ENCODE measurements around the gene TRPT1. TPM values are rescaled to one million over a fixed set of nuclear protein-coding genes. Genes with fewer than 3 reads are reported as not detected.

TRPT1 gene
- total RNA-seq, 4 donors from 2014 or later: 80.9 to 231 (median 139) TPM

DNA sequence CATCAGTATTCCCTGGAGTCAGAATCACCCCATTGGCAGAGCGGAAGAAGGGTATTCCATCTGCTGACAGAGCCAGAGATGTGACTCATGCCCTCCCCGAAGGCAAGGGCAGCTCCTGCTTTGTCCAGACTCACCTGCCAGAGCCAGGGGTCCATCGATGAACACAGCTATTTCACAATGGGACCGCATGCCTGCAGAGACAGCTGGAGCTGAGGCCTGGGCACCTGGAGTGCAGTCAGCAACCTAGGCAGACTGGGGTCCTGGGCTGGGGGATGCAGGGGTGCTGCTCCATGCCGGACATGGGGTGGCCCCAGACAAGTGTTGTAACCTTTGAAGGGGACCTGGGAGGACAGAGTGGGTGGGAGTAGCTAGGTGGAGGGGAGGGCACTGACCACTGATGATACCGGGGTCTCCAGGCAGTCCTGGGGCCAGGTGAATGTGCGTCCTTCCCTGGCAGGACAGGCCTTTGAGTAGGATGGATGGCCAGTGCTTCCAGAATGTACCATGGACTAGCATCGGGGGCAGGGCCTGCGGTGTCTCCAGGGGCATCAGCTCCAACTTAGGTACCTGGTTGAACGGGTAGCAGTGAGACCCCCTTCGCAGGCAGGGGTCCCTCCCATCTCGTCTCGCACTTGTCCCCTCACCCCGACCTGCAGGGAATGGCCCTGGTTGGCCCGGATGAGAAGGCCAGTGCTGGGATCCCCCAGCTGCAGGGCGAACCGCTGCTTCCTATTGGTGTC is 1.7 kb downstream of the TRPT1 start:
- in situ Hi-C loops (cut with MboI; ENCODE audit: low sequenced_read_pairs in 4 of 4) (no loop called here), intact Hi-C loops (cut with DNase I; ENCODE audit: low total_unique reads) (no loop called here)
- TF ChIP-seq POLR2A (IDR thresholded peaks at IDR 0.05): no peak
- TF ChIP-seq, protein P1, sequence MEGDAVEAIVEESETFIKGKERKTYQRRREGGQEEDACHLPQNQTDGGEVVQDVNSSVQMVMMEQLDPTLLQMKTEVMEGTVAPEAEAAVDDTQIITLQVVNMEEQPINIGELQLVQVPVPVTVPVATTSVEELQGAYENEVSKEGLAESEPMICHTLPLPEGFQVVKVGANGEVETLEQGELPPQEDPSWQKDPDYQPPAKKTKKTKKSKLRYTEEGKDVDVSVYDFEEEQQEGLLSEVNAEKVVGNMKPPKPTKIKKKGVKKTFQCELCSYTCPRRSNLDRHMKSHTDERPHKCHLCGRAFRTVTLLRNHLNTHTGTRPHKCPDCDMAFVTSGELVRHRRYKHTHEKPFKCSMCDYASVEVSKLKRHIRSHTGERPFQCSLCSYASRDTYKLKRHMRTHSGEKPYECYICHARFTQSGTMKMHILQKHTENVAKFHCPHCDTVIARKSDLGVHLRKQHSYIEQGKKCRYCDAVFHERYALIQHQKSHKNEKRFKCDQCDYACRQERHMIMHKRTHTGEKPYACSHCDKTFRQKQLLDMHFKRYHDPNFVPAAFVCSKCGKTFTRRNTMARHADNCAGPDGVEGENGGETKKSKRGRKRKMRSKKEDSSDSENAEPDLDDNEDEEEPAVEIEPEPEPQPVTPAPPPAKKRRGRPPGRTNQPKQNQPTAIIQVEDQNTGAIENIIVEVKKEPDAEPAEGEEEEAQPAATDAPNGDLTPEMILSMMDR (IDR thresholded peaks at IDR 0.05 in 4 of 5, conservative IDR thresholded peaks at IDR 0.05 in 1 of 5): no peak
- ATAC-seq (no peak), DNase-seq (no peak)
- Histone ChIP-seq H3K36me3 (peaks cover 0 to 7% of the 10 kb centered on the region in 2 donors), H3K27ac (peak overlapping the region; percentile 95 to 99 (median 96)), H3K9me3 (no peaks in the 10 kb centered on the region), H3K27me3 (no peaks in the 10 kb centered on the region), H3K4me3 (no peak overlapping the region), H3K4me1 (peaks cover 34 to 53% of the 10 kb centered on the region in 2 donors)

DNA sequence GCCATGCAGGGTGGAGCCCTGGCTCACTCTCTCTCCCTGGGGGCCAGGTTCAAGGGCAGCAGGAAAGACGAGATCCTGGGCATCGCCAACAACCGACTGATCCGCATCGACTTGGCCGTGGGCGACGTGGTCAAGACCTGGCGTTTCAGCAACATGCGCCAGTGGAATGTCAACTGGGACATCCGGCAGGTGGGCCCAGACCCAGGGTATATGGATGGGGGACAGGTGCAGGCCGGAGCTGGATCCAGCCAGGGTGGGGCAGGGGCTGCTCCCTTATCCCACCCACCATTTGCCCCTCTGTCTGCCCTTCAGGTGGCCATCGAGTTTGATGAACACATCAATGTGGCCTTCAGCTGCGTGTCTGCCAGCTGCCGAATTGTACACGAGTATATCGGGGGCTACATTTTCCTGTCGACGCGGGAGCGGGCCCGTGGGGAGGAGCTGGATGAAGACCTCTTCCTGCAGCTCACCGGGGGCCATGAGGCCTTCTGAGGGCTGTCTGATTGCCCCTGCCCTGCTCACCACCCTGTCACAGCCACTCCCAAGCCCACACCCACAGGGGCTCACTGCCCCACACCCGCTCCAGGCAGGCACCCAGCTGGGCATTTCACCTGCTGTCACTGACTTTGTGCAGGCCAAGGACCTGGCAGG is 2.9 kb downstream of the TRPT1 start:
- H3K9me3 ChIP-seq: no peaks in the 10 kb centered on the region
- no peak overlapping the region for H3K4me3 ChIP-seq
- intact Hi-C loops (cut with DNase I; ENCODE audit: low total_unique reads): no loop called here
- peaks cover 0 to 7% of the 10 kb centered on the region in 2 donors for H3K36me3 ChIP-seq
- no peak for TF ChIP-seq POLR2A (IDR thresholded peaks at IDR 0.05)
- TF ChIP-seq, protein P1 (IDR thresholded peaks at IDR 0.05 in 4 of 5, conservative IDR thresholded peaks at IDR 0.05 in 1 of 5): no peak
- in situ Hi-C loops (cut with MboI; ENCODE audit: low sequenced_read_pairs in 4 of 4): no loop called here
- H3K4me1 ChIP-seq: peaks cover 31 to 52% of the 10 kb centered on the region in 2 donors
- ATAC-seq: peak in 1 of 2 donors; percentile 19
- DNase-seq: peak in 1 of 2 donors; percentile 76
- peak overlapping the region in 3 of 4 donors; percentile 62 to 95 (median 81) for H3K27ac ChIP-seq
- H3K27me3 ChIP-seq: no peaks in the 10 kb centered on the region

DNA sequence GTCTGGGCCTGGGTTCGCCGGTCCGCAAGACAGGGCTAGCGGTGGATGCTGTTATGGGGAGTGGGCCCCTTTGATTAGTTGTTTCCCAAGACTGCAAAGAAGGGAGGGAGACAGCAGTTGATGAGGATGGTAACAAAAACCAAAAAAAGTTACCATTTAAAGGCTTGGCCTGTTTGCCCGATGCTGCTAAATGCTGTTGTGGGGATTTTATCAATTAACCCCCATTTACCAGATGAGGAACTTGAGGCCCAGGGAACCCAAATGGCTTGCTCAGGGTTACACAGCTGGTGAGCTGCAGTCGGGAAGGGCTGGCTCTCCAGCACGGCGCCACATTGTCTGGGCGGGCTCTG is 3.4 kb downstream of the TRPT1 start:
- intact Hi-C loops (cut with DNase I; ENCODE audit: low total_unique reads) (no loop called here), in situ Hi-C loops (cut with MboI; ENCODE audit: low sequenced_read_pairs in 4 of 4) (no loop called here)
- Histone ChIP-seq H3K4me3 (no peak overlapping the region), H3K4me1 (peaks cover 26 to 47% of the 10 kb centered on the region in 2 donors), H3K27me3 (no peaks in the 10 kb centered on the region), H3K36me3 (peaks cover 0 to 7% of the 10 kb centered on the region in 2 donors), H3K9me3 (no peaks in the 10 kb centered on the region), H3K27ac (peak overlapping the region in 3 of 4 donors; percentile 62 to 95 (median 81))
- no peak for TF ChIP-seq POLR2A (IDR thresholded peaks at IDR 0.05)
- TF ChIP-seq, protein P1 (IDR thresholded peaks at IDR 0.05 in 4 of 5, conservative IDR thresholded peaks at IDR 0.05 in 1 of 5): no peak
- ATAC-seq (no peak), DNase-seq (no peak)

DNA sequence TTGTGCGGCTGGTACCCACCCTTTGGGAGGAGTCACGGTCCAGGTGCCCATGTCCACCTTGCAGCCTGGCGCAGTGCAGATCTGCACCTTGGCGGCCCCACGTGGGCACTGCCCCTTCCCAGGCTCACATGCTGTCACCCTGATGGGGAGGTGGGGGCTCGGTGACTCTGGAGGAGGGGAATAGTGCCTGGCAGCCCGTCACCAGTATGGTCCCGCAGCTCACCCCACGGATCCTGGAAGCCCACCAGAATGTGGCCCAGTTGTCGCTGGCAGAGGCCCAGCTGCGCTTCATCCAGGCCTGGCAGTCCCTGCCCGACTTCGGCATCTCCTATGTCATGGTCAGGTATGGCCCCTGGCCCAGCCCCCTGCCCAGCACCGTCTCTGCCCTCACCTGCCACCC is 5.2 kb downstream of the TRPT1 start:
- TF ChIP-seq, protein P1 (IDR thresholded peaks at IDR 0.05 in 4 of 5, conservative IDR thresholded peaks at IDR 0.05 in 1 of 5): no peak
- no peak for TF ChIP-seq POLR2A (IDR thresholded peaks at IDR 0.05)
- peaks cover 0 to 7% of the 10 kb centered on the region in 2 donors for H3K36me3 ChIP-seq

More for the DNA sequence above, 5.2 kb downstream of the TRPT1 start:
- no peaks in the 10 kb centered on the region for H3K9me3 ChIP-seq
- intact Hi-C loops (cut with DNase I; ENCODE audit: low total_unique reads) (no loop called here), in situ Hi-C loops (cut with MboI; ENCODE audit: low sequenced_read_pairs in 4 of 4) (no loop called here)
- H3K27me3 ChIP-seq: no peaks in the 10 kb centered on the region
- H3K27ac ChIP-seq: peak overlapping the region in 1 of 4 donors; percentile 95
- no peak for ATAC-seq
- H3K4me3 ChIP-seq: no peak overlapping the region
- peaks cover 15 to 35% of the 10 kb centered on the region in 2 donors for H3K4me1 ChIP-seq
- no peak for DNase-seq

All from gastrocnemius medialis (tissue), 4 donors.